Posterior vena cava (tissue), 2 donors: ENCODE measurements around the gene MIS18BP1. TPM values are rescaled to one million over a fixed set of nuclear protein-coding genes. Genes with fewer than 3 reads are reported as not detected.
"Not testable (repeated sequence)": the region's sequence is repeated elsewhere in the genome, so short reads cannot be mapped to it uniquely, and the experiment has no call there.

Experiments
- DNase-seq: peaks from one replicate; pipeline ENCODE4 v3.0.0-alpha.2; 2020; ENCODE audit warnings: low spot score
- intact Hi-C, 2 donors: fragments of 100-400 bp; cut with DNase I; formaldehyde crosslinking; loops; one replicate each; pipeline versions ENCODE4 v1.14.1 to v1.14.2; 2022 to 2023
- total RNA-seq, 2 donors: library from RNA; stranded (reverse); fragmentation: NEBNext Ultra II Directional; extraction: Animal tissue kit (Norgen Biotek cat#: 25700); gene quantifications; one replicate each; pipeline ENCODE4 v1.2.1, GENCODE V29; 2021
- donor health status: DM: yes; HTN: yes; CAD: no.
- donor health status: DM: yes; HTN: yes; CAD: no.

The MIS18BP1 gene
- total RNA-seq, 2 donors from 2014 or later, result 16.6 to 19.7 TPM

DNA sequence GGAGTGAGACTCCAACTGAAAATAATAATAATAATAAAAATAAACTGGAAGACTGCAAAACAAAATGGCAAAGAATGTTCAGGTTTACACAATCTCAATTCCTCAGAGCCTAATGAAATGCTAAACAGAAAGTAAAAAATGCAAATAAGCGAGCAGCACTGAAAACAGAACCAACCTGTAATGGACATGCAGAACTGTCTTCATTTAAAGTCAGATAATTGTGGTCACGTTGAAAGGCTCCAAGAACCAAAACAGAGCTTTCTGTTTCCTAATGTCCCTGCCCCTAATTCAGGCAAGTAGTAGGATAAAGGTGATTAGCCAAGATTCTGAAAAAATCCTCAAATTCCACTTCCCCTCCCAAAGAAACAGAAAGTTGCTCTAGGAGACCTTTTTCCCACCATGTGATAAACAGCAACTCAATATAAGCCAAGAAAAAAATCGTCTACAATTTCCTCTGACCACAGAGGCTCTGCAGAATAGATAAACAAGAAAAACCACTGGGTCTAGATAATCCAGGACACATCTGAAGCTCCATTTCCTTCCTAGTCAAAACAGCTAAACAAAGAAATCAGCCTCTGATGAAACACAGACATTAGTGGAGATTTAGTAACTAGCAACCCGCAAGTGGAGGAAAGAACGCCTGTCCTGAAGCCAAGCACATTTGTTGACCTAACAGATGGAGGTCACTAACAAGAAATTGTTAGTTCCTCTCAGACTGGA is 3.0 kb downstream of the MIS18BP1 start:
- intact Hi-C loops, result no loop called here
- no peak for DNase-seq

DNA sequence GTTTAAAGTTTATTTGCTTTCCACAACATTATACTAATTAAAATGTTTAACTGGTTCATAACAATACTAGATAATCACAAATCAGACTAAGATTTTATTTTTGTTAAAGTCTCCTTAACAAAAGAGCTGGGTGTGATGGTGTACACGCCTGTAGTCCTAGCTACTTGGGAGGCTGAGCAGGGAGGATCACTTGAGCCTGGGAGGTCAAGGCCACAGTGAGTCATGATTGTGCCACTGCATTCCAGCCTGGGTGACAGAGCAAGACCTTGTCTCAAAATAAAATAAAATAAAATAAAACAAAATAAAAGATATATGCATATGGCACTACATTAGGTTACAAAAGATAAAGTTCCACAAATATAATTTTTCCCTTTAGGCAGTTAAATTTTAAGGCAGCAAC is 5.6 kb downstream of the MIS18BP1 start:
- intact Hi-C loops, result no loop called here
- no peak for DNase-seq

DNA sequence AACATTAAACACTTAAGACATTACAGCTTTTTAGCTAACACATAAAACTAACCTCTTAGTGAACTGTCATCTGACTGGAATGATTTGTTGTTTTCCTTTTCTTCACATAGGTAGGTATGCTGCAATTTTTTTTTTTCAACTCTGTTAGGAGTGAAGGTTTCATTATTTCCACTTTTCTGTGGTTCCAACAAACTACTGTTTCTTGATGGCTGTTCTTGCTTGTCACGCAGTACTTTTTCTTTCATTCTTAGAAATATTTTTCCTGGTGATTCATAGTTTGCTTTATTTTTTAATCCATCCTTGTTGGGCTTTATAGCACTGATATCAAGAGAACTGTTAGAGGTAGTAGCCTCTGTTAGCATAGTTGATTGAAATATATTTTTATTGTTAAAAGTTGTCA is 6.3 kb downstream of the MIS18BP1 start:
- intact Hi-C loops, result no loop called here
- DNase-seq, result no peak

DNA sequence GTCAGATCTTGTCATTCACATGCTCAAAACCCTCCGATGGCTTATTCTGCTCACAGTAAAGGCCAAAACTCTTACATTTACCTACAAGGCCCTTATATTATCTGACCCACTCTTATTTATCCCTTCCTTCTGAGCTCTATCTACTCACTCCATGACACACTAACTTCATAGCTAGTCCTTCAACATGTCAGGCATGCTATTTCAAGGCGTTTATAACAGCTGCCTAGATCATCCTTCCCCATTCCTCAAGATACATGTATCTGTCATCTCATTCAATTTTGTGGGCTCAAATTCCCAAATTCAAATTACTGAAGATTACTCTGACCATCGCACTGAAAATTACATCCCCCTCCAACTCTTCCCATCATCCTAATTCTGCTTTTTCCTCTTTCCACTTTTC is 6.9 kb downstream of the MIS18BP1 start:
- intact Hi-C loops, result no loop called here
- no peak for DNase-seq

DNA sequence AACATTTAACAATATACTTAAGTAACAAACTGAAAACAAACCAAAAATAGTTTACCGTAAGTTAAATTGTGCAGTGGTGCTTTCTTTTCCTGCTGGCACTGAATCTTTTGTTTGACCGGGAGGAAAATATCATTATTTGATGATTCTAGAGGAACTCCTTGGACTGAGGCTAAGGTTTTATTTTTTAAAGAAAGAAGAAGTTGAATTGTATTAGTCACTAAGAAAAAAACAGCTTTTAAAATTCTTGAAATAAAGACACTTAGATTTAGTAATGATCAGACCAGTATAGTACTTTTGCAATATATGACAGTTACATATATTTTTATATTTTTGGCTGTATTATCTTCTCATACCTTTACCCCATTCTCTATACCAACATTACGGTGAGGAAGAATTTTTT is 10.3 kb downstream of the MIS18BP1 start:
- intact Hi-C loops, result no loop called here
- no peak for DNase-seq

DNA sequence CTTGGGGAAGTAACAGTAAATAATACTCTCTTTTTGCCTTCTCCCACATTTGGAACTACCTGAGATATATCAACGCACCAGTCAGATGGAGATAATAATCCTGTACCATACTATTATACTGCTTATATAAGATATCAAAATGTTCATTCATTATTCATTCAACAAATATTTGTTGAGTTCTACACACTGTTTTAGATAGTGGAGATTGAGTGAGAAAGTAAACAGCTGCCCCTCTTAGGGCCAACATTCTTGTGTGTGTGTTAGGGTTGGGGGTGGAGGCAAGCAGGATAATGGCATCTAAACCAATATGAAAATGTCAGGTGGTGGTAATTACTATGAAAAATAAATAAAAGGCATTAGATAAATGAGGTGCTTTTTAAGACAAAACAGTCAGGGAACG is 14.0 kb downstream of the MIS18BP1 start:
- no peak for DNase-seq
- intact Hi-C loops, result no loop called here

DNA sequence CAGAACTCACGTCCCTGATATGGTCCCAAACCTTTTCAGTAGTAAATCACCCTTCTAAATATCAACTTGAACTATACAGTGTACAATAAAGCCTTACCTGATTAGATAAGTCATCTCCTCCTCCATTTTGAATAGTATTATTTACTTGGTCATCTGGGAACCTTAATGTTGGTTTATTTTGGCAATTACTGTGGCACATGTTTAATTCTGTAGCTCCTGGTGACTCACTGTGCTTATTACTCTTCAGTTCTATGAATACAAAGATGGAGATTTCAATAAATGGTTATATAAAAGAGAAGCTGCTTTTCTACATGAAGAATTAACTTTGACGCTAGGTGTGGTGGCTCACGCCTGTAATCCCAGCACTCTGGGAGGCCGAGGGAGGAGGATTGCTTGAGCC is 25.4 kb downstream of the MIS18BP1 start:
- no peak for DNase-seq
- intact Hi-C loops, result no loop called here

DNA sequence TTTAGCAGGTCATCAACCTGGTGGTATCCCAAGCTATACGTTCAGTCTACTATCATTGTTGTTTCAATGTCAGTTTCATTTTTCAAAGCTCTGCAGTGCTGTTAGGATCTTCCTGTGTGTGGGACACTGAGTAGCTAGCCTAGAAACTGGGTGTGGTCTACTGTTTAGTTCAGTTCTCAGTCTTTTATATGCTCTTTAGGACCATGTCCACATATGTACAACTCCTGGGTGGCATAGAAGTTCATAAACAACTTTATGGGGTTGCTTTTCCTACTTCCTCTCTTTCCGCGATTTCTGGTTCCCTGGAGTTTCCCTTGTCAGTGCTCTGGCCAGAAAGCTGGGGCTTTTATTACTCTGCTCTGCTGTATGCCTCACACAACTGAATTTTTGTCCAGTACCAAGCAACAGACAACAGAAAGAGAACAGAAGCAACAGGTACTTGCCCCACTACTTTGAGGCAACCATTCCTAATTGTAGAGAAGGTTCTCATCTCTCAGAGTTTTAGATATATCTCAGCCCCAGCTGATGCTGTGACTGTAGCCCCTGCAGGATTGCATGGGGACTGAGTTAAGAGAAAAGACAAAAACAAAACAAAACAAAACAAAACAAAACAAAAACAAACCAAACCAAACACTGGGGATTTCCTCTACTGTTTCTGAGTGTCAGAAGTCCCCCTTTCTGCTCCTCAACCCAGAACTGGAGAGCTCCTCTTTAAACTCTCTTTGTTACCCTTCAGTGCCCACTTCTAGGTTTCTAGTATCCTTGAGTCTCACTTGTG is 30.3 kb downstream of the MIS18BP1 start:
- intact Hi-C loops, result no loop called here
- no peak for DNase-seq

DNA sequence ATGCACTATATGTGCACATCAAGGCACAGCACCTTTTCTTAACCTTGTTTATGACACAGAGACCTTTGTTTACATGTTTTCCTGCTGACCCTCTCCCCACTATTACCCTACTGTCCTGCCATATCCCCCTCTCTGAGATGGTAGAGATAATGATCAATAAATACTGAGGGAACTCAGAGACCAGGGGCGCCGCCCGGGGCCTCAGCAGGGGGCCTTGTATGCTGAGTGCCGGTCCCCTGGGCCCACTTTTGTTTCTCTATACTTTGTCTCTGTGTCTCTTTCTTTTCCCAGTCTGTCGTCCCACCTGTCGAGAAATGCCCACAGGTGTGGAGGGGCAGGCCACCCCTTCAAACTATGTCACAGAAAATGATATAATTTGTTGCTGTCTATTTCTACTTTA is 38.7 kb downstream of the MIS18BP1 start:
- intact Hi-C loops, DNase-seq: not testable (repeated sequence)

DNA sequence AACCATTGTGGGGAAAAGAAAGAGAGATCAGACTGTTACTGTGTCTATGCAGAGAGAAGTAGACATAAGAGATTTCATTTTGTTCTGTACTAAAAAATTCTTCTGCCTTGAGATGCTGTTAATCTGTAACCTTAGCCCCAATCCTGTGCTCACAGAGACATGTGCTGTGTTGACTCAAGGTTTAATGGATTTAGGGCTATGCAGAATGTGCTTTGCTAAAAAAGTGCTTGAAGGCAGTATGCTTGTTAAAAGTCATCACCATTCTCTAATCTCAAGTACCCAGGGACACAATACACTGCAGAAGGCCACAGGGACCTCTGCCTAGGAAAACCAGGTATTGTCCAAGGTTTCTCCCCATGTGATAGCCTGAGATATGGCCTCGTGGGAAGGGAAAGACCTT is 39.3 kb downstream of the MIS18BP1 start:
- intact Hi-C loops, result not testable (repeated sequence)

DNA sequence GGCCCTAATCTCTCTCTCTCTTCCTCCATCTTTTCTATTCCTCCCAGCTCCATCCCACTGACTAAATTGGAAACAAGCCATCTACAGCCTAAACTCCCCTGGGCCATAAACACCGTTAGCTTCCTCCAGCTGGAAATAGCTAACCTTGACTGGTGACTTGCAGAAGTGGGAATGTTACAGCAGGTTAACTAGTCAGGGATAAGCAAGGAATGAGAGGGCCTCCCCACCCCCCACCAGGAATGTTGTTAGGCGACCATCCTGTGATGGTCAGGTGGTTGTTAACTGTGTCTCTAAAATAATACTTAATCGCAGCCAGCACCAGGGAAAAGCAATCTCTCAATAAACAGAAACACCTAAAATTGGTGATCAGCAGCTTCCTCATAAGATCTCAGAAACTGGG is 40.8 kb downstream of the MIS18BP1 start:
- intact Hi-C loops, result no loop called here
- no peak for DNase-seq

More for the DNA sequence above, 39.3 kb downstream of the MIS18BP1 start:
- DNase-seq, result not testable (repeated sequence)

DNA sequence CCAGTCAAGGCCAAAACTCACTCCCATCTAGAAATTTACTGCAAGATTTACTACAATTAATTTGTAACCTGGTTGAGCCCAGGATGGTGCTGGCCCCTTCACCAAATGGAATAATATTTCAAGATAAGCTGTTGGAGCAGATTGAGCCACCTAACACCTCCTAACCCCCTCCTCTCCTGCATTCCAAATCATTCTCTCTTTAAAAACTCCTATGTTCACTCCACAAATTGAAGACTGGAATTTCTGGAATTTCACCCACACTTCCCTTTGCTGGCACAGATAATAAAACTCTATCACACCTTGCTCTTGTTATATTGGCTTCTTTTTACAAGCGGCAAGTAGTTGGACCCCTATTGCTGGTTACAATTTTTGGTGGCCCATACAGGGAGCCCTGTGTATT is 41.7 kb downstream of the MIS18BP1 start:
- intact Hi-C loops, result no loop called here
- no peak for DNase-seq

DNA sequence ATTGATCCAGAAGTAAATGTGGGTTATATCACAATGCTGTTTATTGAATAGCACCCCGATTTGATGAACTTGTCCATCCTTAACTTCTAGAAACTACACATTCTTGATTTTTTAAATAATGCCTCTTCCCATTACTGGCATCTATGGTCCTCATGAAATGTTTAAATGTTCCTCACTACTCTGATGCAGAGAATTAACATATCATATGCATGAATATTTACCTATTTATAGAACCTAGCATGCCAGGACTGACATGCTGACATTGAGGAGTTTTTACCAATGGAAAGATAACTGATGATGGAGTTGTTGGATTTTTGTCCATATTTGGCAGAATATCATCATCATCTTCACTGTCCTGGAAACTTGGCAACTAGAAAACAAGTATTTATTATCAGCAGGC is 42.8 kb downstream of the MIS18BP1 start:
- intact Hi-C loops, result no loop called here
- DNase-seq, result no peak

DNA sequence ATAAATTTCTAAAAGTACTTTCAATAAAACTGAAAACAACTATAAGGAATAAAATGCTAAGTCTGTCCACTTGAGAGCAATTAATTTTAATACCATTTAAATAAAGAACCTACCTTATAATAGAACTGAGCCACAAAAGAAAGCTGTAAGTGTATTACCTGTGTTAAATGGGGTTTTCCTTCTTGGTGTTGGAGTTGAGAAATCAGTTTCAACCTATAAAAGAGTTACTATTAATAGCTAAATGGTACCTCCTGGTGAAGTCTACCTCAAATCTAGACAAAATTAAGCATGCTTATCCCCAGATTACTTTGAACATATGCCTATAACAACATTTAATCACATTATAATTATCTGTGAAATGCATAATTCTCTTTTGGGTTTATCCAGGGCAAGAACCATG is 48.8 kb downstream of the MIS18BP1 start:
- no peak for DNase-seq
- intact Hi-C loops, result no loop called here

DNA sequence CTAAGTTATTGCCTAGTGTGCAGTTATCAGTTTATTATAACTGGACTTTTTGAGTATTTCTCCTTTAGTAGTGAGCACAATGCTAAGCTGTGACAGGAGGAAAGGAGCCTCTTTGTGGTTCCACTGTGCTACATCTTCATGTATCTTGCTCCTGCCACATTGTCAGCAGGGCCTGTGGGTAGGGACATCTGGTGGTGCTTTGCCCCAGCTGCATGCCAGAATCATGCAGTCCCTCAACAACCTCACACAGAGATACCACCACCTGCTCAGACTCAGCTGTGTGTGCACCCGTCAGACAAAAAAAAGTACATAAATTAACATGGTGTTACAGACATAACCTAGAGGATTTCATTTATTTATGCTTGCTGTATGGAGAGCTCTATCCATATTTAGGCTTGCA is 51.1 kb downstream of the MIS18BP1 start:
- DNase-seq, result no peak
- intact Hi-C loops, result no loop called here

DNA sequence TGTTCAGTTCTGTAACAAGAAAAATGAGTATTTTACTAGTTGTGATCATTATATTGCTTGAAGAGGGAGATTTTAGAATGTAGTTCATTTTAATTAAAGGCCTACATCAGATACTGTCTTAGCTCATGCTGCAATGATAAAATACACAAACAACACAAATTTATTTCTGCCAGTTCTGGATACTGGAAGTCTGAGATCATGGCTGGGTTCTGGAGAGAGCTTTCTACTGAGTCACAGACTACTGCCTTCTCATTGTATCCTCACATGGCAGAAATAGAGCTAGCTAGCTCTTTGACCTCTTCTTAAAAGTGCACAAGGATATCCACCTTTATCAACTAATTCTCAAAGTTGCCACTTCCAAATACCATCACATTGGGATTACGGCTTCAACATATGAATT is 53.8 kb downstream of the MIS18BP1 start:
- intact Hi-C loops, result no loop called here
- no peak for DNase-seq

DNA sequence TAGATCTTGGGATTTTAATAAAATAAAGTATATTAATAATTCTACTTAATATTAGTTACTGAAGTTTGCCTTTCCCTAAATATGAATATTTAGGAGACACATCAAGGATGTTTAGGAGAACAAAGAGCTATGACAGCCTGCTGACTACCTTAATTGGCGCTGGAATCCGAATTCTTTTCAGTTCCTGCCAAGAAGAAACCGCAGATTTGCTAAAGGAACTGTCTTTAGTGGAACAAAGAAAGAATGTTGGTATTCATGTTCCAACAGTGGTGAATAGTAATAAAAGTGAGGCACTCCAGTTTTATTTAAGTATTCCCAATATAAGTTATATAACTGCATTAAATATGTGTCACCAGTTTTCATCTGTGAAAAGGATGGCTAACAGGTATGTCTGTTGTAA is 54.5 kb downstream of the MIS18BP1 start:
- DNase-seq, result no peak
- intact Hi-C loops, result no loop called here

DNA sequence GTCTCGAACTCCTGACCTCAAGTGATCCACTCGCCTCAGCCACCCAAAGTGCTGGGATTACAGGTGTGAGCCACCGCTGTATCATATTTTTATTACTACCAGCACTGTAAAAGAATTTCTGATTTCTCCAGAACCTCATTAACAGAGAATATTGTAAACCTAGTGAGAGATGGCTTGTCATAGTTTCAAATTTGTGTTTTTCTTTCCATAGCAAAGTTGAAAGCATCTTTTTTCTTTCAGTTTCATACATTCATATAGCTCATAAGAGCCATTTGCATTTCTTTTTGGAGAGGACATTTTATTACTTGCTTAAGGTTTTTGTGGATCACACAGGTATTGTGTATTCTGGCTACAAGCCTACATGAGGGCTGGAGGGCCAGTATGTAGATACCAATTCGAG is 58.0 kb downstream of the MIS18BP1 start:
- no peak for DNase-seq
- intact Hi-C loops, result no loop called here

DNA sequence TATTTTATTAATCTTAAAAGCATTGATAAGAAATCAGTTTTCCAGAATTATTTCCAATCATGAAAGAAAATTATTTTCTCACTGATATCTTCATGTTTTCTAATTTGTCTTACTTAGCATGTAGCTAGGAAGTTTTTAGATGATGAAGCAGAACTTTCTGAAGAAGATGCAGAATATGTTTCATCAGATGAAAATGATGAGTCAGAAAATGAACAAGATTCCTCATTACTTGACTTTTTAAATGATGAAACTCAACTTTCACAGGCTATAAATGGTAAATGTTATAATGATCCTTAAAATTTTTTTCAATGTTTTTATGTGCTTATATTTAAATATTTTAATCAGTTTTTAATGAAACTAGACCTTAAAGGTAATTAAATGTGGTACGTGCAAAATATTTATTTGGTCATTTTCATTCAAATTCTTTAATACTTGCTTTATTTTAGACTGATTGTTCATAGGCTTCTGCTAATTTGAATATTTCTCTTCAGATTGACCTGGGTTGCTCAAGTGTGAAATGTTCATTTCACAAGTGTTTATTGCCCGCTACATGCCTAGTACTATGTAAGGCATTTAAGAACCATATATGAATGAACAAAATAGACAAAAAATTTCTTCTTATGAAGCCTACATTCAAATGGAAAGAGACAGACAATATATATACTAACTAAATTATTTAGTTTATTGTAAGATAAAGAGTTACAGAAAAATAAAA is 67.7 kb downstream of the MIS18BP1 start:
- intact Hi-C loops, result no loop called here

DNA sequence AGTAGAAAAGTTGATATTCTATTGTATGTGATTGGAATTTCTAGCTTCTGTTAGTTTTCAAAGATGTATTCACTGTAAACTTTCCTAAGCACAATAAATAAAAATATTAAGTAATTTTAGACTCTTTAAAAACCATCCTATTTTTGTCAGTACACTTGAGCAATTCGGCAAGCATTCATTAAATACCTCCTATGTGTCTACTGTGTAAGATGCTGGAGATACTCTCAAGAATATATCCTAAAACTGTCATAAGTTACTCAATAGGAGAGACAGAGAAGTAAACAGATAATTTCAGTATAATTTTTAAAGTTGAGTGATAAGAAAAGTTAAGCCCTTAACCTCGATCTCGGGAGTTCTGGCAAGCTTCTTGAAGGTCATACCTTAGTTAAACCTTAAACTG is 71.2 kb downstream of the MIS18BP1 start:
- DNase-seq, result no peak
- intact Hi-C loops, result no loop called here

More for the DNA sequence above, 67.7 kb downstream of the MIS18BP1 start:
- DNase-seq, result no peak
